PC-9 (cell line): Measurements from ENCODE around the gene FPR1. TPM values are rescaled to one million over a fixed set of nuclear protein-coding genes. Genes with fewer than 3 reads are reported as not detected.
A peak's percentile ranks its signal among the peaks of the same experiment; 100 is the strongest.

ENCODE experiments used
- BruUV-seq: library from RNA; stranded (reverse); fragments of 400-500 nt; replicated peaks from 2 replicates; lab custom pipeline; 2021; lab: Mats Ljungman, UMichigan
- CTCF ChIA-PET: fragments of 300-600 bp; sonication (Branson Sonifier 250); formaldehyde crosslinking; loops from one replicate; lab custom pipeline; 2022; ENCODE audit warnings: antibody characterized with exemption; lab: Charles Lee
- POLR2A ChIA-PET: fragments of 300-600 bp; sonication (Branson Sonifier 250); formaldehyde crosslinking; loops from one replicate; lab custom pipeline; 2022; ENCODE audit warnings: antibody characterized with exemption; ENCODE audit not compliant: unreplicated experiment; lab: Charles Lee
- DNase-seq, 2 experiments: peaks; one replicate each; pipeline versions ENCODE4 v3.0.0 to v3.0.0-alpha.2; 2015 to 2022; ENCODE audit warnings: mixed read lengths in 1 of 2
- H2AFZ ChIP-seq: fragments of 200-600 bp; sonication (generic); 2 replicates; pipeline ENCODE4 v1.8.1; 2017; ENCODE audit warnings: antibody characterized with exemption
- H3F3A ChIP-seq: fragments of 200-600 bp; sonication (generic); 2 replicates; pipeline ENCODE4 v1.8.1; 2017; ENCODE audit warnings: antibody characterized with exemption, mild to moderate bottlenecking, low read depth; ENCODE audit not compliant: insufficient read depth
- H3K27ac ChIP-seq: fragments of 200-600 bp; sonication (generic); 2 replicates; pipeline ENCODE4 v1.6.1; 2016; ENCODE audit warnings: mixed run types
- H3K27me3 ChIP-seq: fragments of 200-600 bp; sonication (generic); 2 replicates; pipeline ENCODE4 v1.6.1; 2016; ENCODE audit warnings: low read depth, mixed run types; ENCODE audit not compliant: insufficient read depth
- H3K36me3 ChIP-seq: fragments of 200-600 bp; sonication (generic); 2 replicates; pipeline ENCODE4 v1.6.1; 2016; ENCODE audit warnings: low read depth, mixed run types
- H3K4me1 ChIP-seq: fragments of 200-600 bp; sonication (generic); replicated peaks from 2 replicates; pipeline ENCODE4 v1.6.1; 2016; ENCODE audit warnings: mixed run types; ENCODE audit not compliant: insufficient read depth
- H3K4me2 ChIP-seq: fragments of 200-600 bp; sonication (generic); 2 replicates; pipeline ENCODE4 v1.6.1; 2017; ENCODE audit warnings: mixed run types
- H3K4me3 ChIP-seq: fragments of 200-600 bp; sonication (generic); 2 replicates; pipeline ENCODE4 v1.6.1; 2016; ENCODE audit warnings: mixed run types
- H3K79me2 ChIP-seq: fragments of 200-600 bp; sonication (generic); 2 replicates; pipeline ENCODE4 v1.6.1; 2017; ENCODE audit warnings: low read depth, mixed run types
- H3K9me2 ChIP-seq: fragments of 200-600 bp; sonication (generic); 2 replicates; pipeline ENCODE4 v1.8.1; 2017; ENCODE audit warnings: mild to moderate bottlenecking; ENCODE audit not compliant: insufficient read depth
- H3K9me3 ChIP-seq: fragments of 200-600 bp; sonication (generic); 2 replicates; pipeline ENCODE4 v1.8.1; 2016; ENCODE audit warnings: low read depth; ENCODE audit not compliant: insufficient read depth
- H4K20me1 ChIP-seq: fragments of 200-600 bp; sonication (generic); 2 replicates; pipeline ENCODE4 v1.8.1; 2017; ENCODE audit not compliant: insufficient read depth
- EZH2 ChIP-seq: fragments of 200-600 bp; sonication (generic); IDR thresholded peaks from 2 replicates; pipeline ENCODE4 v1.8.0; 2017; ENCODE audit warnings: antibody characterized with exemption, low read depth
- intact Hi-C: fragments of 100-400 bp; cut with micrococcal nuclease; formaldehyde crosslinking; loops from one replicate; pipeline ENCODE4 v1.10.0; 2022; ENCODE audit not compliant: unreplicated experiment
- total RNA-seq: library from RNA; stranded (reverse); gene quantifications from 2 replicates; pipeline ENCODE4 v1.2.3, GENCODE V29; 2021
- TF ChIP-seq, protein P1 (sequence below): fragments of 200-600 bp; sonication (generic); conservative IDR thresholded peaks from 2 replicates; pipeline ENCODE4 v1.6.1; 2017; ENCODE audit warnings: mixed run types, antibody characterized with exemption, mild to moderate bottlenecking, moderate library complexity

FPR1 gene
- total RNA-seq, 1 experiment from 2014 or later, result not detected

DNA sequence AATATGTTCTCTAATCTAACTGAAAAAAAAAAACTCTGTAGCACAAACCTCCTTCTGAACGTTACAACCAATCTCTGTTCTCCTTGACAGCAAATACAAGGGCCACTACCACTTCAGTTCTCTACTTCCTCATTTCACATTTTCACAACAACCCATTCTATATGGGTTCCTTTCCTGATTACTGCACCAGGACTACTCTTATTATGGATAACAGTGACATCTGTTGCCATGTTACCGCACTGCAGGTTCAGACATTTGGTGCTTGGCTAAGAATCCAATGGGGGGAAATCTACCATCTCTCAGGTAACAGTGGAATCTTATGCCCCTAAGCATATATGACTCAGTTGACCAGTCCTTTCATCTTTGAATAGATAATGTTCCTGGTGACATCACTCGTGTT, 31.7 kb upstream of the FPR1 start:
- Histone ChIP-seq H3K4me3 (no peak overlapping the region), H3K27ac (no peak overlapping the region), H3K4me1 (no peaks in the 10 kb centered on the region), H3K79me2 (no peaks in the 10 kb centered on the region), H3K9me3 (no peaks in the 10 kb centered on the region), H4K20me1 (no peaks in the 10 kb centered on the region; the same call in 1 of the 2 replicates), H2AFZ (no peak overlapping the region), H3K4me2 (no peak overlapping the region), H3K36me3 (no peaks in the 10 kb centered on the region), H3K9me2 (no peaks in the 10 kb centered on the region), H3K27me3 (peaks cover 22% of the 10 kb centered on the region), H3F3A (no peaks in the 10 kb centered on the region)
- no TSS peak for BruUV-seq
- ChIA-PET POLR2A (no interaction called here), CTCF (no interaction called here)
- DNase-seq, result no peak
- no peak for TF ChIP-seq EZH2
- TF ChIP-seq, protein P1, sequence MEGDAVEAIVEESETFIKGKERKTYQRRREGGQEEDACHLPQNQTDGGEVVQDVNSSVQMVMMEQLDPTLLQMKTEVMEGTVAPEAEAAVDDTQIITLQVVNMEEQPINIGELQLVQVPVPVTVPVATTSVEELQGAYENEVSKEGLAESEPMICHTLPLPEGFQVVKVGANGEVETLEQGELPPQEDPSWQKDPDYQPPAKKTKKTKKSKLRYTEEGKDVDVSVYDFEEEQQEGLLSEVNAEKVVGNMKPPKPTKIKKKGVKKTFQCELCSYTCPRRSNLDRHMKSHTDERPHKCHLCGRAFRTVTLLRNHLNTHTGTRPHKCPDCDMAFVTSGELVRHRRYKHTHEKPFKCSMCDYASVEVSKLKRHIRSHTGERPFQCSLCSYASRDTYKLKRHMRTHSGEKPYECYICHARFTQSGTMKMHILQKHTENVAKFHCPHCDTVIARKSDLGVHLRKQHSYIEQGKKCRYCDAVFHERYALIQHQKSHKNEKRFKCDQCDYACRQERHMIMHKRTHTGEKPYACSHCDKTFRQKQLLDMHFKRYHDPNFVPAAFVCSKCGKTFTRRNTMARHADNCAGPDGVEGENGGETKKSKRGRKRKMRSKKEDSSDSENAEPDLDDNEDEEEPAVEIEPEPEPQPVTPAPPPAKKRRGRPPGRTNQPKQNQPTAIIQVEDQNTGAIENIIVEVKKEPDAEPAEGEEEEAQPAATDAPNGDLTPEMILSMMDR, result peak; percentile 45
- intact Hi-C loops, result no loop called here

DNA sequence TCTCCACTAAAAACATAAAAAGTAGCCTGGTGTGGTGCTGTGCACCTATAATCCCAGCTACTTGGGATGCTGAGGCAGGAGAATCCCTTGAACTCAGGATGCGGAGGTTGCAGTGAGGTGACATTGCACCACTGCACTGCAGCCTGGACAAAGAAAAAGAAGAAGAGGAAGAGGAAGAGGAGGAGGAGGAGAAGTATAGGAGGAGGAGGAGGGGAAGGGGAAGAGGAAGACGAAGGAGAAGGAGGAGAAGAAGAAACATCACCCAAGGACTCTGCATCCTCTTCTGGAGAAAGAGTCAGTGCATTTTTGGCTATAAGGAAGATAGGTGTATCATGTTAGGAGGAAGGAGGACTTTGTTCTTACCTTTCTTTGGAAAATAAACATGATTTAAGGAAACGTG, 30.3 kb upstream of the FPR1 start:
- H3K27me3 ChIP-seq, result peaks cover 22% of the 10 kb centered on the region
- no peaks in the 10 kb centered on the region for H3K9me2 ChIP-seq
- H2AFZ ChIP-seq, result no peak overlapping the region
- no peak overlapping the region for H3K27ac ChIP-seq
- H3K4me1 ChIP-seq, result no peaks in the 10 kb centered on the region
- no peaks in the 10 kb centered on the region for H3K36me3 ChIP-seq
- H3K9me3 ChIP-seq, result no peaks in the 10 kb centered on the region
- no peak overlapping the region for H3K4me2 ChIP-seq
- POLR2A ChIA-PET, result no interaction called here
- H3F3A ChIP-seq, result no peaks in the 10 kb centered on the region
- H3K4me3 ChIP-seq, result no peak overlapping the region
- TF ChIP-seq, protein P1, result no peak
- no peak for TF ChIP-seq EZH2
- CTCF ChIA-PET, result no interaction called here
- no peak for DNase-seq
- no peaks in the 10 kb centered on the region for H3K79me2 ChIP-seq
- no TSS peak for BruUV-seq
- H4K20me1 ChIP-seq, result no peaks in the 10 kb centered on the region; the same call in 1 of the 2 replicates
- intact Hi-C loops, result no loop called here

DNA sequence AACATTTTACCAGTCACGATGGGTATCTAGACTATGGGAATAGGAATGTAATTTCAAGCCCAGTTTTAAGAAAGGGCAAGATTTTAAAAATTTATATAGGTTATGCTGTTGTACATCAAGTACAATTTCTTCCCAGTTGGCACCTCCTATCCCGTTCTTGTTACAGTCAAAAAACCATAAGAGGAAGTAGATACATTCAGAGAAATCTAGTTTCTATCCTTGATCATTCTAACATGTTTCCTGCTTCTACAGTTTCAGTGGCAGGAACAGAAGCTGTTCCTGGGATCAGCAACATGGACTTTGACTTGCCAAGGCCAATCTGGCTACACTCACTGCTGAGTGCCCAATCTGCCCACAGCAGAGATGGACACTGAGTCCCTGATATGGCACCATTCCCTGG, 28.6 kb upstream of the FPR1 start:
- Histone ChIP-seq H3K27ac (no peak overlapping the region), H3K4me2 (no peak overlapping the region), H3K9me3 (no peaks in the 10 kb centered on the region), H4K20me1 (no peaks in the 10 kb centered on the region; the same call in 1 of the 2 replicates), H3K79me2 (no peaks in the 10 kb centered on the region), H3K36me3 (no peaks in the 10 kb centered on the region), H2AFZ (no peak overlapping the region), H3F3A (no peaks in the 10 kb centered on the region), H3K4me1 (no peaks in the 10 kb centered on the region), H3K4me3 (no peak overlapping the region), H3K9me2 (no peaks in the 10 kb centered on the region), H3K27me3 (peaks cover 19% of the 10 kb centered on the region)
- POLR2A ChIA-PET, result no interaction called here
- no peak for DNase-seq
- no TSS peak for BruUV-seq
- intact Hi-C loops, result no loop called here
- CTCF ChIA-PET, result no interaction called here
- TF ChIP-seq, protein P1, result no peak
- TF ChIP-seq EZH2, result no peak
